AG09309 (cell line): ENCODE results near the gene PLP1.
"Not testable (repeated sequence)": the region's sequence is repeated elsewhere in the genome, so short reads cannot be mapped to it uniquely, and the experiment has no call there.

Experiments used
- DNase-seq: peaks from one replicate; pipeline ENCODE4 v3.0.0-alpha.2; 2010; ENCODE audit warnings: low read depth
- H3K4me3 ChIP-seq: 2 replicates; pipeline ENCODE4 v1.5.1; 2011; ENCODE audit warnings: mild to moderate bottlenecking, low read depth, low read length, moderate library complexity; ENCODE audit not compliant: control insufficient read depth
- TF ChIP-seq, protein P1 (sequence below): IDR thresholded peaks from 2 replicates; pipeline ENCODE4 v1.5.1; 2011; ENCODE audit warnings: mild to moderate bottlenecking, low read depth, low read length, inconsistent platforms; ENCODE audit not compliant: insufficient read depth, control insufficient read depth; ENCODE audit errors: missing control alignments

Gene PLP1

DNA sequence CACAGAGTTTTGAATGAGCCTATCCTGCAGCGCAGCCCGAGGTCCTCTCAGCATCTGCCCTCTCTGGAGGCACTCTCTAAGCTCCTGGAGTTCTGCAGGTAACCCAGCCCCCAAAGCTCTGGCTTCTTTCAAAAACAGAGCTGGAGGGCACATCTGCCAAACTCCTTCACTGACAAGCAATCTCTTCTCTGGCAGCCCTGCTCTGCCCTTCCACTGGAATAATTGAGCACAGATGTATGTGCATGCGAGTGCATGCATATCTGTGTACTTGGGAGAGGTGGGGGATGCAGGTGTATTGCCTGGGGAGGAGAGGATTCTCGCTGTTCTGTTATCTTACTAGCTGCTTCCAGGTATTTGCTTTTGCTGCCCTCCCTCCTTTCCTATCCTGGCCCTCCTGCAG is 22.2 kb upstream of the PLP1 start:
- TF ChIP-seq, protein P1, sequence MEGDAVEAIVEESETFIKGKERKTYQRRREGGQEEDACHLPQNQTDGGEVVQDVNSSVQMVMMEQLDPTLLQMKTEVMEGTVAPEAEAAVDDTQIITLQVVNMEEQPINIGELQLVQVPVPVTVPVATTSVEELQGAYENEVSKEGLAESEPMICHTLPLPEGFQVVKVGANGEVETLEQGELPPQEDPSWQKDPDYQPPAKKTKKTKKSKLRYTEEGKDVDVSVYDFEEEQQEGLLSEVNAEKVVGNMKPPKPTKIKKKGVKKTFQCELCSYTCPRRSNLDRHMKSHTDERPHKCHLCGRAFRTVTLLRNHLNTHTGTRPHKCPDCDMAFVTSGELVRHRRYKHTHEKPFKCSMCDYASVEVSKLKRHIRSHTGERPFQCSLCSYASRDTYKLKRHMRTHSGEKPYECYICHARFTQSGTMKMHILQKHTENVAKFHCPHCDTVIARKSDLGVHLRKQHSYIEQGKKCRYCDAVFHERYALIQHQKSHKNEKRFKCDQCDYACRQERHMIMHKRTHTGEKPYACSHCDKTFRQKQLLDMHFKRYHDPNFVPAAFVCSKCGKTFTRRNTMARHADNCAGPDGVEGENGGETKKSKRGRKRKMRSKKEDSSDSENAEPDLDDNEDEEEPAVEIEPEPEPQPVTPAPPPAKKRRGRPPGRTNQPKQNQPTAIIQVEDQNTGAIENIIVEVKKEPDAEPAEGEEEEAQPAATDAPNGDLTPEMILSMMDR: no peak
- no peak overlapping the region for H3K4me3 ChIP-seq

DNA sequence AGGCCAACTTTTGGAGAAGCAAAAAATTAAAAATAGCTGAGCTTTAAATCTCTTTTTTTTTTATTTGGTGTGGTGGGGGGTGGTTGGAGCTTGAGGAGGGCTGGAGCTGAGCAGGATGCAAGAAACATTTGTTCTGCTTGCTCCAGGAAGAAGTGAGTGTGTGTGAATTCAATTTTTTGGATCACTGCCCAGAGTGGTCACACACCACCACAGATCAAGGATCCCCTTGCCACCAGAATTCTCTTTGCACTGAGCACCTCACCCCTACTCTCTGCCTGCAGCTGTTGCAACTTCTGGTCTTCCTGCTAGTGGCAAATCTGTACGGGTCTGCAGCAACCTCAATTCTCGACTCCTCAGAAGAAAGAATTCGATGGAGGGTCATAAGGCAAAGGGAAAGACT is 19.9 kb upstream of the PLP1 start:
- TF ChIP-seq, protein P1: no peak
- DNase-seq: no peak

More for the DNA sequence above, 22.2 kb upstream of the PLP1 start:
- no peak for DNase-seq

DNA sequence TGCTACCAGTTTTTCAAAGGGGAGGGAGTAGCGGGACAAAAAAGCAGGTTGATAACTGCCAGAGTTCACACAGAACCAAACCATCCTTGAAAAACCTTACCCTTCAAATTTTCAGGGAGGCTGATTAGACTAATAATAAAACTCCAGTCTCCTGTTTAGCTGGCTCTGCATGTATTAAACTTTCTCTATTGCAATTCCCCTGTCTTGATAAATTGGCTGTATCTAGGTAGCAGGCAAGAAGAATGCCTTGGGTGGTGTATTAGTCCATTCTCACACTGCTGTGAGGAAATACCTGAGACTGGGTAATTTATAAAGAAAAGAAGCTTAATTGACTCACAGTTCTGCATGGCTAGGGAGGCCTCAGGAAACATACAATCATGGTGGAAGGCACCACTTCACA is 18.1 kb upstream of the PLP1 start:
- TF ChIP-seq, protein P1: no peak
- no peak for DNase-seq
- H3K4me3 ChIP-seq: no peak overlapping the region

More for the DNA sequence above, 19.9 kb upstream of the PLP1 start:
- no peak overlapping the region for H3K4me3 ChIP-seq

DNA sequence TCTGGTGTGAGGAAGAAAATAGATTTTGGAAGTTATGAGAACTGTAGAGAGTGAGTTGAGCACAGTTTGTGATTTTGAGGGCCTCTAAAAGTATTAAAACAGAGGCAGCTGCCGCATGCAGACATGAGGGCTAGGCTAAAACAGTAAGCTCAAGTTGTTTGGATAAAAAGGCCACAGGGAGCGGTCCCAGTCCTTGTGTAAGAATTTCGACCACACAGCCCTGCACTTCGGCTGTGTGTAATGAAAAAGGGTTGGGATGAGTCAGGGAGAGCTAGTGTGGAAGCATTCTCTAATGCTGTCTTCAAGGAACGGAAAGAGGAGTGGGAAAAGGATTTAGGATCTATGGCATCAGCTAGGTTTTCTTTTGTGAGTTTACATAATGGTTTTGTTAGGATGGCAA is 13.1 kb upstream of the PLP1 start:
- not testable (repeated sequence) for DNase-seq, H3K4me3 ChIP-seq

DNA sequence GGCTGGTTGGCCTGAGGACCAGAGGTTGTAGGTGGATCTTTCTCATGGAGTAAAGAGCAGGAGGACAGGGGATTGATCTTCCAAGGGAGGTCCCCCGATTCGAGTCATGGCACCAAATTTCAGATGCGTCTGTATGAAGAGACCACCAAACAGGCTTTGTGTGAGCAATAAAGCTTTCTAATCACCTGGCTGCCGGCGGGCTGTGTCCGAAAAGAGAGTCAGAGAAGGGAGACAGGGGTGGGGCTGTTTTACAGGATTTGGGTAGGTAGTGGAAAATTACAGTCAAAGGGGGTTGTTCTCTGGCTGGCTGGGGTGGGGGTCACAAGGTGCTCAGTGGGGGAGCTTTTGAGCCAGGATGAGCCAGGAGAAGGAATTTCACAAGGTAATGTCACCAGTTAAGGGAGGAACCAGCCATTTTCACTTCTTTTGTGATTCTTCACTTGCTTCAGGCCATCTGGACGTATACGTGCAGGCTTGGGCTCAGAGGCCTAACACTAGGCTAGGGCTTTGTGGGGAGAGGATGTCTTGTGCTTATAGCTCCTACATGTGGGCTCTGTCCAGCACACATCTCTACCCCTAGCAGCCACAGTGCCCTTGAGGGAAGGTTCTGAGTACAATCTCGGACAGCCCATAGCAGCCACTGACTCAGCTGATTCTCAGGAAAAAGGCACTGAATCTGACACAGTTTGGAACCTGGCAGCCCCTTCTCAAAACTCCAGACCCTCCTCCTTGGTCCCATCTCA is 9.7 kb upstream of the PLP1 start:
- DNase-seq, H3K4me3 ChIP-seq: not testable (repeated sequence)

DNA sequence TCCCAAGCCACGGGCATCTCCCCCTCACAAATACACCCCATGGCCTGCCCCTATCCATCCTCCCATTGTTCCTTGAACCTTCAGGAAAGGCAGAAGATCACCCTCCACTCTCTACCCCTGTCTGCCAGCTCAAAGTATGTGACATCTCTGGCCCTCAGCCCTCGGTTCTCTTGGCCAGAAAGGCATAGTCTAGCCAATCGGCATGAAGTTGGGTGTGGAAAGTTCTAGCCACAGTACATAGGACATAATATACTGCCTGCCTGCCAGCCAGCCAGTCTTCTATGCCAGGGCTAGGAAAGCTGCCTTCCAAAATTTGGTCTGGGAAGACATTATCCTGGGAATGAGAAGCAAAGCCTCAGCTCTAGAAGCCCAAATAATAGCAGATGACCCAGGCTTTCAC is 3.2 kb upstream of the PLP1 start:
- TF ChIP-seq, protein P1: no peak
- no peak overlapping the region for H3K4me3 ChIP-seq

DNA sequence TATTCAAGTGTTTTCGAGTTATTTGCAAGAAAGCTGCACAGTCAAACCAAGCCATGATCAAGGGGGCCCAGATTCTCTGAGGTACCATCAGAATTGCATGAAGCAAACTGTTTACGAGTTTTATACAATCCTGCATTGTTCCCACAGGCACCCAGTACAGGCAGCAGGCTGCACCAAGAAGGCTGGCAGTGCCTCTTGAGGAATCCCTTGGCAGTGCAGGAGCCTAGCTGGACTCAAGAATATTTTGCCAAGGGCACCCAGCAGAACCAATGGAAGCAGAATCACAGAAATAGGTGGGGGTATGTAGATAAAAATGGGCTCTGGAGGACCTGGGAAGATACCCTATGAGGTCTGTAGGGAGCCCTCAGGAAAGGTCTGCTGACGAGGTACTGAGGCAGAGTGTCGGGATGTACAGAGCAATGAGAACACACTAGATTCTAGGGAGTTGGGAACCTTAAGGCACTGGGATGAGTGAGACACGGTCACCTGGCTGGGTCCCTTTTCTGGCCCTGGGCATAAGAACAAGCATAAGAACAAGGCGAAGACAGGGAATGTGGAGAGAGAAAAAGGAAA is 2.5 kb upstream of the PLP1 start:
- H3K4me3 ChIP-seq: no peak overlapping the region
- TF ChIP-seq, protein P1: peak; percentile 61
- peak; percentile 10 for DNase-seq

More for the DNA sequence above, 3.2 kb upstream of the PLP1 start:
- no peak for DNase-seq
